ENCODE results near the gene MICOS13. TPM values are rescaled to one million over a fixed set of nuclear protein-coding genes. Genes with fewer than 3 reads are reported as not detected.

Gene MICOS13
- total RNA-seq: 61.2 and 67.6 TPM in 2 replicates

DNA sequence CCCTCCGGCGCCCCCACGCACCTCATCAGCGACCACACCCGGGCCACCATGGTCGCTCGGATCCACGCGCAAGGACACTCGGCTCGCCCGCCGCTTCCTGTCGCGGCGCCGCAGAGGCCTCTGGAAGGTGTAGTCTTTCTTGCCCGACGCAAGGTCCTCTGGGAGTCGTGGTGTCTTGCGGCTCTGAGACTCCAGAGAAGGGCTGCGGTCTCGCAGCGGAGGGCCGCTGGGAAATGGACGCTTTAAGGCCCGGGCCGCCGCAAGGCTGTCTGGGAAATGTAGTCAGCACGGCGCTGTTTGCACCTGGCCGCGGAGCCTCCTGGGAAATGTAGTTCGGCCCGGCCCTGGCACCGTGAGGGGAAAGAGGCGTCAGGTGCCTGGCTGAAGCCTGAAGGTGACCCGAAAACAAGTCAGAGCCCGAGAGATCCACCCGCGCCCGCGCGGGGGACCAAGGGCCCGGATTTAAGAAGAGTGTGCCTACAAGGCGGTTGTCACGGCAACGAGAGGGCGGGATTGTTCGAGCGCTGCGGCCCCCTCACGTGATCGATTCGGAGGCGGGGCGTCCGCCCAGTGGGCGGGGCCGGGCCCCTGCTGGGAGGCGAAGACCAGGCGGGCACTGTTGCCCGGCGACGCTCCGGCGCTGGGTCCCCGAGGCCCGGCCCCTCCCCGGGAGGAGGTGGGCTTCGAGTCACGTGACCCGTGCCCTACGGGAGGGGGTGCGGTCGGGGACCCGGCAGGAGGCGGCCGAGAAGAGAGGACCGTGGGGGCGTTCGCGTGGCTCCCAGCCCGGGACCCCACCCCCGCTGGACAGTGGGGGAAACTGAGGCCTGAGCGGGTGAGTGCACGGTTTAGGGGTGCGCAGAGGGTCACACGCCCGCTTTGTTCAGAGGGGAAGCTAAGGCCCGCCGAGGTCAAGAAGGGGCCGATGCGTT, at the start of gene MICOS13, which contains the start of gene HSD11B1L:
TSS of gene MICOS13 (minus strand) at position 80 of the 932 bp plus-strand sequence. CDS start at position 50, 30 bp downstream.
TSS of gene HSD11B1L (plus strand) at position 591 of the 932 bp plus-strand sequence. CDS start 3,806 bp downstream, outside the sequence.
- peak; percentile 83 for DNase-seq (ENCODE audit: low read depth)
- peak within 1 kb of the TSS; percentile 74 for H3K4me3 ChIP-seq (ENCODE audit: low read depth, low read length)
- TF ChIP-seq, protein P1, sequence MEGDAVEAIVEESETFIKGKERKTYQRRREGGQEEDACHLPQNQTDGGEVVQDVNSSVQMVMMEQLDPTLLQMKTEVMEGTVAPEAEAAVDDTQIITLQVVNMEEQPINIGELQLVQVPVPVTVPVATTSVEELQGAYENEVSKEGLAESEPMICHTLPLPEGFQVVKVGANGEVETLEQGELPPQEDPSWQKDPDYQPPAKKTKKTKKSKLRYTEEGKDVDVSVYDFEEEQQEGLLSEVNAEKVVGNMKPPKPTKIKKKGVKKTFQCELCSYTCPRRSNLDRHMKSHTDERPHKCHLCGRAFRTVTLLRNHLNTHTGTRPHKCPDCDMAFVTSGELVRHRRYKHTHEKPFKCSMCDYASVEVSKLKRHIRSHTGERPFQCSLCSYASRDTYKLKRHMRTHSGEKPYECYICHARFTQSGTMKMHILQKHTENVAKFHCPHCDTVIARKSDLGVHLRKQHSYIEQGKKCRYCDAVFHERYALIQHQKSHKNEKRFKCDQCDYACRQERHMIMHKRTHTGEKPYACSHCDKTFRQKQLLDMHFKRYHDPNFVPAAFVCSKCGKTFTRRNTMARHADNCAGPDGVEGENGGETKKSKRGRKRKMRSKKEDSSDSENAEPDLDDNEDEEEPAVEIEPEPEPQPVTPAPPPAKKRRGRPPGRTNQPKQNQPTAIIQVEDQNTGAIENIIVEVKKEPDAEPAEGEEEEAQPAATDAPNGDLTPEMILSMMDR (conservative IDR thresholded peaks at IDR 0.05; ENCODE audit: low read depth, low read length): no peak

DNA sequence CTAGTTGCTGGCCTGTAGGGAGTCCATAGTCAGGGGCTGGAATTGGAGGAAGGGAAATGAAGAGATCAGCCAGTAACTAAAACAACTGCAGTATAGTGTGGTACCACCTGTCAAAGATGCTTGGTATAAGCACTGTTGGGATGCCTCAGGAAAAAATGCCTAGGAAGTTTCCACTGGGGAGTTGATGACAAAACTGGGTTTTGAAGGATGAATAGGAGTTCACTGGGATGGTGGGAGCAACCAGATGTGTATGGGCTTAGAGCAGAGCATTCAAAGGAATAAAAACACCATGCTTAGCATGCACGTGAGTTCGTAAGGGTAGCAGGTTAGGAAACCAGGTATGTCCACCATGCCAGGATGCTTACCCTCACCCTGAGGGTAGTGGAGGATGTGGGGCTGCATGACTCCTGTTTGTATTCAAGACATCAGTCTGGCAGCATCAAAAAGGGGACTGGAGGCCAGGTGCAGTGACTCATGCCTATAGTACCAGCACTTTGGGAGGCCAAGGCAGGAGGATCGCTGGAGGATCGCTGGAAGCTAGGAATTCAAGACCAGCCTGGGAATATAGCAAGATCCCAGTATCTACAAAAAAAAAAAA, 47.2 kb upstream of the MICOS13 start:
- no peak overlapping the region for H3K4me3 ChIP-seq (ENCODE audit: low read depth, low read length)
- no peak for DNase-seq (ENCODE audit: low read depth)

DNA sequence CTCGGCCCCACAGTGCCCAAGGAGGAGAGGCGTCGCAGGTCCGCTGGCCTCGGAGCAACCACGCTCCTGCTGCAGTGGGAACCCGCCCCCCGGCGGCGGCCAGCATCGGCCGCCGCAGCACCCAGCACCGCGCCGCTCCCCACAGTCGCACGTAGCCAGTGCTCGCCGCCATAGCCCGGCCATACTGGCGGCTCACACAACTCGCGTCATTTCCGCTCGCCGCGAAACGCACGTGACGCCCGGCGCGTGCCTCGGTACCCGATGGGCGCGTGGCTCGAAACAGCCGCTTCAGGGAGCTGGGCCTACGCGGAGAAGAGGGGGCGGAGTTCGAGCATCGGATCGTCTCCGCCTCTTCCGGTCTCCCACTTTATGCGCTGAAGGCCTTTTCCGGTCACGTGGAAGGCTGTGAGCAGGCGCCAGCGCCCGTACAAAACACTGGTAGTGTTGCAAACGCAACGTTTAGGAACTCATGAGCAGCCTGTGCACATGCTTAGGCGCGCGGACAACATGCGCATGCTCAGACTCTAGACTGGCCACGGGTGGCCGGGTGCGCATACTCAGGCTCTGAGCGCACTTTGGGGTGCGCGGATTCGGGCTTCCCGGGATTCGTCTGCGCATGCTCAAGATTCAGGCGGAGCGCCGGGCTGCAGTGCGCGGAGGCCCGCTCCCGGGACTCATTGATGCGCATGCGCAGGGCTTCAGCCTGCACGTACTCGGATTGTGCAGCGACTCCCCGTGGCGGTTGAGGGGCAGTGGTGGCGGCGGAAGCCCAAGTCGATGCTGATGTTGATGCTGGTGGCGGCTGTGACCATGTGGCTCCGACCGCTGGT, 39.9 kb upstream of the MICOS13 start, which contains the start of the genes CATSPERD and LONP1:
TSS of gene CATSPERD (plus strand) at position 677 of the 830 bp plus-strand sequence. CDS start at position 778, 101 bp downstream.
TSS of gene LONP1 (minus strand) at position 186 of the 830 bp plus-strand sequence. CDS start at position 172, 14 bp downstream.
- H3K4me3 ChIP-seq (ENCODE audit: low read depth, low read length): peak within 1 kb of the TSS; percentile 93
- TF ChIP-seq, protein P1 (conservative IDR thresholded peaks at IDR 0.05; ENCODE audit: low read depth, low read length): peak; percentile 84
- DNase-seq (ENCODE audit: low read depth): peak; percentile 83

More for the DNA sequence above, 47.2 kb upstream of the MICOS13 start:
- TF ChIP-seq, protein P1 (conservative IDR thresholded peaks at IDR 0.05; ENCODE audit: low read depth, low read length): no peak

DNA sequence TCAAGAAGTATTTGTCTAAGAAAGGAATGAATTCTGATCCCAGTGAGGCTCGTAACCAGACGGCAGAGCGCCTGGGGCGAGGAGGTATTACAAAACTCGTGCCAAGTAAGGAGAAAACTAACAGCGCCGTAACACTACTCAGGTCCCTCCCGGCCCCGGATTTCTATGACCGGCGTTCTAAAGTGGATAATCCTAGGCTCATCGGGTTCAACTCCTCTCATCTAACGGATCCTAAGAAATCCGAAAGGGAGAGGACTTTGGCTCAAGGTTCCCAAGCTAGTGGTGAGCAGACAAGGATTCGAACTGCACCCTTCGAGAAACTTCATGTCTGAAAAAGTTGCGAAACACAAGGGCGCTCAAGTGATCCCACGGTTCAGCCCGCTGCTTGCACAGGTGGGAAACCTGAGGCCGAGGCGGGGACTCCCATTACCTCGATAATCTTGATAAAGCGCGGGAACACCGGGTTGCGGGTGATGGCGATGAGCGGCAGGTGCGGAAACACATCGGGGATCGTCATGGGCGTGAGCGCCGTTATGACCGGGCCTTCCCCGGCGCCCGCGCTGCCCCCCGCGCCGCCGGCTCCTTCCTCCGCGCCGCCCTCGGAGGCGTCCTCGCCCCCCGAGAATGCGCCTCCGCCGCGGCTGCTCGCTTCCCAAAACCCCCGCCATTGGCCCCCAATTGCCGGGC, 39.1 kb upstream of the MICOS13 start:
- TF ChIP-seq, protein P1 (conservative IDR thresholded peaks at IDR 0.05; ENCODE audit: low read depth, low read length): no peak
- peak overlapping the region; percentile 93 for H3K4me3 ChIP-seq (ENCODE audit: low read depth, low read length)
- DNase-seq (ENCODE audit: low read depth): no peak

GRCh38 chr19:5718579-5719273, 38.4 kb upstream of the MICOS13 start:
- TF ChIP-seq, protein P1 (conservative IDR thresholded peaks at IDR 0.05; ENCODE audit: low read depth, low read length): no peak
- peak overlapping the region; percentile 93 for H3K4me3 ChIP-seq (ENCODE audit: low read depth, low read length)
- DNase-seq (ENCODE audit: low read depth): peak; percentile 52

Measured in epithelial cell of proximal tubule (primary cell).